Astrocyte (in vitro differentiated cells and primary cell): ENCODE measurements around the gene ACACA. TPM values are rescaled to one million over a fixed set of nuclear protein-coding genes. Genes with fewer than 3 reads are reported as not detected.

ENCODE experiments used
- DNase-seq: peaks from one replicate; pipeline ENCODE4 v3.0.0-alpha.2; 2010; ENCODE audit warnings: low read depth
- FAIRE-seq: peaks from 2 replicates; lab custom pipeline; 2011; peaks lifted over from hg19 to GRCh38; lab: Jason Lieb, UNC
- H2AFZ ChIP-seq: 2 replicates; pipeline ENCODE4 v1.6.0; 2012; ENCODE audit warnings: low read depth, low read length, inconsistent platforms
- H3K27ac ChIP-seq: 2 replicates; pipeline ENCODE4 v1.5.1; 2011; ENCODE audit warnings: low read depth, low read length, inconsistent platforms
- H3K27me3 ChIP-seq: 2 replicates; pipeline ENCODE4 v1.6.0; 2011; ENCODE audit warnings: low read length, inconsistent platforms; ENCODE audit not compliant: insufficient read depth
- H3K36me3 ChIP-seq: 2 replicates; pipeline ENCODE4 v1.5.1; 2011; ENCODE audit warnings: low read length, inconsistent platforms; ENCODE audit not compliant: insufficient read depth
- H3K4me1 ChIP-seq: 2 replicates; pipeline ENCODE4 v1.5.1; 2011; ENCODE audit warnings: low read length, inconsistent platforms; ENCODE audit not compliant: insufficient read depth
- H3K4me2 ChIP-seq: 2 replicates; pipeline ENCODE4 v1.6.0; 2012; ENCODE audit warnings: low read length, inconsistent platforms
- H3K4me3 ChIP-seq: 2 replicates; pipeline ENCODE4 v1.5.1; 2011; ENCODE audit warnings: low read depth, mild to moderate bottlenecking, low read length, inconsistent platforms; ENCODE audit not compliant: insufficient read depth
- H3K79me2 ChIP-seq: 2 replicates; pipeline ENCODE4 v1.6.0; 2012; ENCODE audit warnings: mild to moderate bottlenecking, low read length, inconsistent platforms; ENCODE audit not compliant: insufficient read depth
- H3K9ac ChIP-seq: 2 replicates; pipeline ENCODE4 v1.6.0; 2012; ENCODE audit warnings: mild to moderate bottlenecking, low read length, inconsistent platforms
- H3K9me3 ChIP-seq: 2 replicates; pipeline ENCODE4 v1.5.1; 2012; ENCODE audit warnings: low read depth, mild to moderate bottlenecking, low read length, inconsistent platforms; ENCODE audit not compliant: insufficient read depth
- H4K20me1 ChIP-seq: 2 replicates; pipeline ENCODE4 v1.6.0; 2012; ENCODE audit warnings: low read length, inconsistent platforms; ENCODE audit not compliant: insufficient read depth
- H3K27ac Mint-ChIP-seq: one replicate; pipeline ENCODE4 v1.8.0; 2021; ENCODE audit warnings: mild to moderate bottlenecking, mixed read lengths; ENCODE audit not compliant: unreplicated experiment
- H3K27me3 Mint-ChIP-seq: one replicate; pipeline ENCODE4 v1.8.0; 2021; ENCODE audit warnings: low read depth, mixed read lengths; ENCODE audit not compliant: unreplicated experiment
- H3K36me3 Mint-ChIP-seq: one replicate; pipeline ENCODE4 v1.8.0; 2021; ENCODE audit warnings: low read depth, mixed read lengths; ENCODE audit not compliant: unreplicated experiment
- H3K4me1 Mint-ChIP-seq: one replicate; pipeline ENCODE4 v1.8.0; 2021; ENCODE audit warnings: low read depth, mixed read lengths; ENCODE audit not compliant: unreplicated experiment
- H3K4me3 Mint-ChIP-seq: one replicate; pipeline ENCODE4 v1.8.0; 2021; ENCODE audit warnings: mild to moderate bottlenecking, moderate library complexity, mixed read lengths; ENCODE audit not compliant: unreplicated experiment
- H3K9me3 Mint-ChIP-seq: one replicate; pipeline ENCODE4 v1.8.0; 2021; ENCODE audit warnings: mild to moderate bottlenecking, mixed read lengths; ENCODE audit not compliant: unreplicated experiment
- EZH2 ChIP-seq: IDR thresholded peaks from 2 replicates; pipeline ENCODE4 v1.6.1; 2012; ENCODE audit warnings: mild to moderate bottlenecking, low read length, inconsistent platforms; ENCODE audit not compliant: insufficient read depth
- total RNA-seq: library from RNA; stranded (reverse); gene quantifications from 2 replicates; pipeline ENCODE4 v1.2.1, GENCODE V29; 2021
- TF ChIP-seq, protein P1 (sequence below): IDR thresholded peaks from 2 replicates; pipeline ENCODE4 v1.5.1; 2011; ENCODE audit warnings: low read depth, mild to moderate bottlenecking, inconsistent platforms, low read length, moderate library complexity; ENCODE audit not compliant: insufficient read depth

The ACACA gene
- total RNA-seq, 1 donor from 2014 or later: 88.3 TPM

DNA sequence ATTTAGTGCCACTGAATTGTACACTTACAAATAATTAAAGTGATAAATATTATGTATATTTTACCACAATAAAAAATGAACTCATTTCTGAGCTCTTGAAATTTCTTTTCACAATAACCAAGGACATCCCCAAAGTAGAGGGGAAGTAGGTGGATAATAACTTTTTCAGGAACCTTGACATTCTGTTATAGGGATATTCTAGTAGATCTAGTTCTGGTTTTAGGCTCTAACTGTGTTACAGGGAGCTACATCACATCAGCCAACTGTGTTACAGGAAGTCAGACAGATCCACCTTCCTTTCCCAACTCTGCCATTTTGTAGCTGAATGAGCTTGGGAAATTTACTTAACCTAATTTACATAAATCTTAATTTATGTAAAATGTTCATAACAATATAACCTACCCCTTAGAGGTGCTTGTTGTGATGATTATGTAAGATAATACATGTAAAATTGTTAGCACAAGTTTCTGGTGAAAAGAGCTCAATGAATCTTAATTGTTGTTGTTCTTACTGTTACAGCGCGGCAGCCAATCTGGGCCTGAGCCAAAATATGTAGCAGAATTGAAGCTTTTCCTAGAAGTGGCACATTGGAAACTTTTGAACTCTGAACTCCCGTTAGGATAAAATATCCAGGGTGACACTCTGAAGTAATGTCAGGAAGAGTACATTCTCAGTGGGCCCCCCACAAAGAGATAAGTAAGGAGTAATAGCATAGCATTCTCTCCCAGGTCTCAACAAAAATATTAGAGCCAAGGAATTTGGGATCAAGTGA is 288.1 kb downstream of the ACACA start:
- H3K9me3 Mint-ChIP-seq: no peaks in the 10 kb centered on the region
- Histone ChIP-seq H3K4me2 (no peak overlapping the region), H4K20me1 (no peaks in the 10 kb centered on the region), H2AFZ (no peak overlapping the region), H3K27ac (no peak overlapping the region), H3K9me3 (no peaks in the 10 kb centered on the region), H3K4me1 (no peaks in the 10 kb centered on the region), H3K27me3 (no peaks in the 10 kb centered on the region), H3K9ac (no peak overlapping the region), H3K36me3 (peaks cover 21% of the 10 kb centered on the region), H3K79me2 (no peaks in the 10 kb centered on the region), H3K4me3 (no peak overlapping the region)
- no peak overlapping the region for H3K27ac Mint-ChIP-seq
- DNase-seq (no peak), FAIRE-seq (no peak)
- TF ChIP-seq EZH2: no peak
- TF ChIP-seq, protein P1, sequence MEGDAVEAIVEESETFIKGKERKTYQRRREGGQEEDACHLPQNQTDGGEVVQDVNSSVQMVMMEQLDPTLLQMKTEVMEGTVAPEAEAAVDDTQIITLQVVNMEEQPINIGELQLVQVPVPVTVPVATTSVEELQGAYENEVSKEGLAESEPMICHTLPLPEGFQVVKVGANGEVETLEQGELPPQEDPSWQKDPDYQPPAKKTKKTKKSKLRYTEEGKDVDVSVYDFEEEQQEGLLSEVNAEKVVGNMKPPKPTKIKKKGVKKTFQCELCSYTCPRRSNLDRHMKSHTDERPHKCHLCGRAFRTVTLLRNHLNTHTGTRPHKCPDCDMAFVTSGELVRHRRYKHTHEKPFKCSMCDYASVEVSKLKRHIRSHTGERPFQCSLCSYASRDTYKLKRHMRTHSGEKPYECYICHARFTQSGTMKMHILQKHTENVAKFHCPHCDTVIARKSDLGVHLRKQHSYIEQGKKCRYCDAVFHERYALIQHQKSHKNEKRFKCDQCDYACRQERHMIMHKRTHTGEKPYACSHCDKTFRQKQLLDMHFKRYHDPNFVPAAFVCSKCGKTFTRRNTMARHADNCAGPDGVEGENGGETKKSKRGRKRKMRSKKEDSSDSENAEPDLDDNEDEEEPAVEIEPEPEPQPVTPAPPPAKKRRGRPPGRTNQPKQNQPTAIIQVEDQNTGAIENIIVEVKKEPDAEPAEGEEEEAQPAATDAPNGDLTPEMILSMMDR: no peak
- no peaks in the 10 kb centered on the region for H3K27me3 Mint-ChIP-seq
- no peaks in the 10 kb centered on the region for H3K4me1 Mint-ChIP-seq
- H3K36me3 Mint-ChIP-seq: peaks cover 11% of the 10 kb centered on the region
- H3K4me3 Mint-ChIP-seq: no peak overlapping the region

DNA sequence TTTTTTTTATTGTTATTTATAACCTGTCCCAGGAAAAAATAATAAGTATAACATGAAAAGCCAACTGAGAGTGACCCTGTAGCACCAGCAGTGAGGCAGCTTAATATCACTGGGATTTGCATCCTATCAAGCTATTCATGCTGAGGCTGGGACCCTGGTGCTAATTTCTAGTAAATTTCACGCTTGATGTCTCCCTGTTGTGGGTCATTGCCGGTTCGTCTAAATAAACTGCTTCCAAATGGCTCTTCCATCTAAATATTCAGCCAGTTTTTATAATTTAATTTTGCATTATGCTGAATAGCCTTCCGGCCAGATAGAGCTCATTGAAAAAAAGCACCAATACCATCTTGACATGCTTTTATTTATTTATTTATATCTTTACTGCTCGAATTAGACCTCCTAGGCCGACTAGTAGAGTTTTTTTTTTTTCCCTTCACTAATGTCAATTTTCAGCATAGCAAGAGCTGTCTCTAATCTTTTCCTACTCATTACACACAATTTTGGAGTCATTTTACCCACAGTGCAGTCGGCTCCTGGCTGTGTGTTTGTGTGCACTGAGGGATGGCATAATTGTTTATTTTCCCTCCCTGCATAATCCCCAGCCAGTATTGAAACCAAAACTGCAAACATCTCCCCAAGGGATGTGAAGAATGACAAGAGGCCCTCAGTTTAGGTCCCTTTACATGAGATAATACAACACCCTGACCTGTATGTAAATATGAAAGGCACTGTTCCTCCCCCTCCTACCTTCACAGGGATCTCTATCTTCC is 289.1 kb downstream of the ACACA start:
- no peak overlapping the region for H3K27ac Mint-ChIP-seq
- H3K27ac ChIP-seq: no peak overlapping the region

More for the DNA sequence above, 289.1 kb downstream of the ACACA start:
- Mint-ChIP-seq H3K9me3 (no peaks in the 10 kb centered on the region), H3K36me3 (peaks cover 18% of the 10 kb centered on the region), H3K4me3 (no peak overlapping the region), H3K27me3 (no peaks in the 10 kb centered on the region), H3K4me1 (no peaks in the 10 kb centered on the region)
- no peaks in the 10 kb centered on the region for H3K9me3 ChIP-seq
- TF ChIP-seq, protein P1: no peak
- no peak for TF ChIP-seq EZH2
- no peak overlapping the region for H2AFZ ChIP-seq
- no peaks in the 10 kb centered on the region for H3K79me2 ChIP-seq
- H4K20me1 ChIP-seq: no peaks in the 10 kb centered on the region
- DNase-seq (no peak), FAIRE-seq (no peak)
- no peak overlapping the region for H3K4me2 ChIP-seq
- no peak overlapping the region for H3K4me3 ChIP-seq
- H3K36me3 ChIP-seq: peaks cover 24% of the 10 kb centered on the region
- no peak overlapping the region for H3K9ac ChIP-seq
- no peaks in the 10 kb centered on the region for H3K27me3 ChIP-seq
- H3K4me1 ChIP-seq: no peaks in the 10 kb centered on the region
